ENCODE results near the gene SLC44A3.

Gene SLC44A3

DNA sequence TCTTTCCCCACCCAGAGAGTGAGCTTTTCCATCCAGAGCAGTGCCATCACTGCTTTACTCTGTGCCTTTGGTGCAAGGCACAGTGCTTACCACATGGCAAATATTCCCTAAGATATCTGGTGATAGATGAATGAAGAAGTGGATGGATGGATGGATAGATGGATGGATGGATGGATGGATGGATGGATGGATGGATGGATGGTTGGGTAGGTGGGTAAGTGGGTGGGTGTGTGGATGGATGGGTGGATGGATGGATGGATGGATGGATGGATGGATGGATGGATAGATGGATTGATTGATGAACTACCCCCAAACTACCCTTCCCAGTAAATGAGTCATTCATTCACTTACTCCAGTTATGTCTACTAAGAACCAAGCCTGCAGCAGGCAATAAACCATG, 42.9 kb upstream of the SLC44A3 start:
- DNase-seq (ENCODE audit: low spot score) = no peak
- in situ Hi-C loops (cut with MboI; ENCODE audit: low sequenced_read_pairs, unreplicated experiment) = no loop called here
- TF ChIP-seq, protein P1, sequence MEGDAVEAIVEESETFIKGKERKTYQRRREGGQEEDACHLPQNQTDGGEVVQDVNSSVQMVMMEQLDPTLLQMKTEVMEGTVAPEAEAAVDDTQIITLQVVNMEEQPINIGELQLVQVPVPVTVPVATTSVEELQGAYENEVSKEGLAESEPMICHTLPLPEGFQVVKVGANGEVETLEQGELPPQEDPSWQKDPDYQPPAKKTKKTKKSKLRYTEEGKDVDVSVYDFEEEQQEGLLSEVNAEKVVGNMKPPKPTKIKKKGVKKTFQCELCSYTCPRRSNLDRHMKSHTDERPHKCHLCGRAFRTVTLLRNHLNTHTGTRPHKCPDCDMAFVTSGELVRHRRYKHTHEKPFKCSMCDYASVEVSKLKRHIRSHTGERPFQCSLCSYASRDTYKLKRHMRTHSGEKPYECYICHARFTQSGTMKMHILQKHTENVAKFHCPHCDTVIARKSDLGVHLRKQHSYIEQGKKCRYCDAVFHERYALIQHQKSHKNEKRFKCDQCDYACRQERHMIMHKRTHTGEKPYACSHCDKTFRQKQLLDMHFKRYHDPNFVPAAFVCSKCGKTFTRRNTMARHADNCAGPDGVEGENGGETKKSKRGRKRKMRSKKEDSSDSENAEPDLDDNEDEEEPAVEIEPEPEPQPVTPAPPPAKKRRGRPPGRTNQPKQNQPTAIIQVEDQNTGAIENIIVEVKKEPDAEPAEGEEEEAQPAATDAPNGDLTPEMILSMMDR (IDR thresholded peaks at IDR 0.05; ENCODE audit: borderline replicate concordance, control extremely low read depth, extremely low read depth, insufficient read depth, missing control alignments) = no peak

DNA sequence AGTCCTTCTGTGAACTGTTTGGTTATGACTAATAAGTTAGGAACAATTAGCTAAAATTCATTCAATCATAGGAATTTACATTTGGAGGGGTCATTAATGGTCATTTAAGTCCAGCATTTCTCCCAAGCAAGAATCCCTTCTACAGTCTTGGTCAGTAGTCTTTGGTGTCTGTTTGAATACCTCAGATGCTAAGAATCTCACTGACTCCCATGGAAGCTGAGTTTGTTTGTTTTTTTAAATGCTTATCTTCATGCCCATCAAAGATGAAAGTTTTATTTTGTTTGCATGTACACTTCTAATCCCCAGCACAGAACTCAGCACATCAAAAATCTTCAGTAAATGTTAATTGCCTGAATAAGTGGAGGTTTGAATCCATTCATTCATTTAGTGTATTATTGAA, 41.3 kb upstream of the SLC44A3 start:
- no peak for DNase-seq (ENCODE audit: low spot score)
- TF ChIP-seq, protein P1 (IDR thresholded peaks at IDR 0.05; ENCODE audit: borderline replicate concordance, control extremely low read depth, extremely low read depth, insufficient read depth, missing control alignments) = no peak
- in situ Hi-C loops (cut with MboI; ENCODE audit: low sequenced_read_pairs, unreplicated experiment) = no loop called here

DNA sequence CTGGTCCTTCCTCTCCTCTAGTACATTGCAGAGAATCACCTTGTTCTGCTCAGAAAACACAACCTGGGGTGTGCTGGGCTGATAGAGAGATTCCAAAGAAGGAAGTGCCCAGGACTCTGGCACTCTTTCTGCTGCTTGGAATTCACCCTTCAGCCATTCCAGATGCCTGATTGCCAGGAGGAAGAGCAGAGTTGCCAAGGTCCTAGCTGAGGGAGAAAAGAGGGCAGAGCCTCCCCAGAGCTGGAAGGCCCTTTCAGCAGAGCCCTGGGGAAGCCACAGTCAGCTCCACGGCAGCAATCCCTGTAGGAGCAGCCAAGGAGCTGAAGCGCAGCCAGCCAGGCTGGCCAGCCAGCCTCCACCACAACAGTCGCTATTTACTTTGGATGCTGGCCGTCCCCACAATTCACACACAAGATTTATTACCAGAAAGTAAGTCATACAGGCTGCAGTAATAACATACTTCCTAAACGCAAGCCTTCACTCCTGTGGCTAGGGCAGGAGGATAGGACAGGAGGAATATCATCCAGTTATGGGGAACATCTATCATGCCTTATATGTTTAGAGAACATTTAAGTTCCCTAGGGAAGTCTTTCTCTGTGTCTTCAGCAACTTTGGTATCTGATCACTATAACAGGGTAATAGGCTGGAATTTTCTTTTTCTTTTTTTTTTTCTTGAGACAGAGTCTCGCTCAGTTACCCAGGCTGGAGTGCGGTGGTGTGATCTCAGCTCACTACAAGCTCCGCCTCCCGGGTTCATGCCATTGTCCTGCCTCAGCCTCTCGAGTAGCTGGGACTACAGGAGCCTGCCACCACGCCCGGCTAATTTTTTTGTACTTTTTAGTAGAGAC, 36.6 kb upstream of the SLC44A3 start:
- in situ Hi-C loops (cut with MboI; ENCODE audit: low sequenced_read_pairs, unreplicated experiment) = no loop called here
- TF ChIP-seq, protein P1 (IDR thresholded peaks at IDR 0.05; ENCODE audit: borderline replicate concordance, control extremely low read depth, extremely low read depth, insufficient read depth, missing control alignments) = no peak
- no peak for DNase-seq (ENCODE audit: low spot score)

DNA sequence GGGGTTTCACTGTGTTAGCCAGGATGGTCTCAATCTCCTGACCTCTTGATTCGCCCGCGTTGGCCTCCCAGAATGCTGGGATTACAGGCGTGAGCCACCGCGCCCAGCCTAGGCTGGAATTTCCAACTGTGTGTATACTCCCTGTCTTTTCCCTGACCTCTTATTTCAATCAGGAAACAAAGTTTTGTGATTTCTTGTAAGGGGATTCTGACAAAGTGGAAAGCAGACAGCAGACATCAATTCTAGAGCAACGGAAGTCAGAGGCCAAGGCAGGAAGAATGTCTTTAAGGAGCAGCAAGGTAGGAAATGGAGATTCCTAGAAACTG, 36.0 kb upstream of the SLC44A3 start:
- in situ Hi-C loops (cut with MboI; ENCODE audit: low sequenced_read_pairs, unreplicated experiment) = no loop called here
- no peak for DNase-seq (ENCODE audit: low spot score)
- TF ChIP-seq, protein P1 (IDR thresholded peaks at IDR 0.05; ENCODE audit: borderline replicate concordance, control extremely low read depth, extremely low read depth, insufficient read depth, missing control alignments) = no peak

DNA sequence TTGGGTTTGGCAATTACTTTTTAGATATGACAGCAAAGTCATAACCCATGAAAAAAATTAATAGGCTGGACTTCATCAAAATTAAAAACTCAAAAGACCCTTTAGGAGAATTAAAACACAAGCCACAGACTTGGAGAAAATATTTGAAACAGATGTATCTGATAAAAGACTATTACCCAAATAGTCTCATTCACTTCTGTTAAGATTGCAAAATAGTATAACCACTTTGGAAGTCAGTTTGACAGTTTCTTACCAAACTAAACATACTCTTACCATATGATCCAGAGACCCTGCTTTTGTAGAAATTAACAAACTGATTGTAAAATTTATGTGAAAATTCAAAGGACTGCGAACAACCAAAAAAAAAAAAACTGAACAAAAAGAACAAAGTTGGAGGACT, 32.5 kb upstream of the SLC44A3 start:
- TF ChIP-seq, protein P1 (IDR thresholded peaks at IDR 0.05; ENCODE audit: borderline replicate concordance, control extremely low read depth, extremely low read depth, insufficient read depth, missing control alignments) = no peak
- in situ Hi-C loops (cut with MboI; ENCODE audit: low sequenced_read_pairs, unreplicated experiment) = no loop called here
- DNase-seq (ENCODE audit: low spot score) = no peak

DNA sequence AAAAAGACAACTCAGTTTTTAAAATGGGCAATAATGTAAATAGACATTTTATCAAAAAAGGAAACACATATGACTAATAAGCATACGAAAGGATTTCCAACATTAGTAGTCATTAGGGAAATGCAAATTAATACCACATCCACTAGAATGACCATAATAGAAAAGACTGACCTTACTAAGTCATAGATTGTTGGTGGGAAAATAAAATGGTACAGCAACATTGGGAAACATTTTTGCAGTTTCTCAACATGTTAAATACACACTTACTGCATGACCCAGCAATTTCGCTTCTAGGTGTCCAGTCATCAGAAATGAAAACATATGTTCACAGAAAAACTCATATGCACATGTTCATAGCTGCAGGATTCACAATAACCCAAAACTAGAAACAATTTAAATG, 29.9 kb upstream of the SLC44A3 start:
- TF ChIP-seq, protein P1 (IDR thresholded peaks at IDR 0.05; ENCODE audit: borderline replicate concordance, control extremely low read depth, extremely low read depth, insufficient read depth, missing control alignments) = no peak
- DNase-seq (ENCODE audit: low spot score) = no peak
- in situ Hi-C loops (cut with MboI; ENCODE audit: low sequenced_read_pairs, unreplicated experiment) = no loop called here

All from GM13976 (cell line).